CD4-positive, alpha-beta T cell treated with Interleukin-4 for 1 hour (primary cell): ENCODE data around the gene CTBS.
"Not testable (repeated sequence)": the region's sequence is repeated elsewhere in the genome, so short reads cannot be mapped to it uniquely, and the experiment has no call there.

Experiments
- DNase-seq, 2 donors: peaks; one replicate each; pipeline ENCODE4 v3.0.0-alpha.2; 2020 to 2022

The CTBS gene

DNA sequence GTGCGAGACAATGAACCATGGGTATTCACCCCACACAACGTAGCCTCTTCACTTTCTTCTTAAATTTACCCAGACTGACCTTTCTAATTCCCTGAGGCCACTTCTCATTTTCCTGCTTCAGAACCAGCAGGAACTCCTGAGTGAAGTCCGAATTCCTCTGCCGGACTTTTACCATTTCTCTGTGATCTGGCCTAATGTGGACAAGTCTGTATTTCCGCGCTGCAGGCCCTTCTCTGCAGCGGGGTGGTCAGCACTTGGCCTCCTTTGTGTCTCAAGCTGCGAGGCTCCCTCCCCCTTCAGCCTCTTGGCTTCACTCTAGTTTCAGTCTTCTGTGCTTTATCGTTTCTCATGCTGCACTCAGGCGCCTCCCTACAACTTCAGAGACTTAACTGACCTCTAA is 9.4 kb upstream of the CTBS start:
- no peak for DNase-seq

DNA sequence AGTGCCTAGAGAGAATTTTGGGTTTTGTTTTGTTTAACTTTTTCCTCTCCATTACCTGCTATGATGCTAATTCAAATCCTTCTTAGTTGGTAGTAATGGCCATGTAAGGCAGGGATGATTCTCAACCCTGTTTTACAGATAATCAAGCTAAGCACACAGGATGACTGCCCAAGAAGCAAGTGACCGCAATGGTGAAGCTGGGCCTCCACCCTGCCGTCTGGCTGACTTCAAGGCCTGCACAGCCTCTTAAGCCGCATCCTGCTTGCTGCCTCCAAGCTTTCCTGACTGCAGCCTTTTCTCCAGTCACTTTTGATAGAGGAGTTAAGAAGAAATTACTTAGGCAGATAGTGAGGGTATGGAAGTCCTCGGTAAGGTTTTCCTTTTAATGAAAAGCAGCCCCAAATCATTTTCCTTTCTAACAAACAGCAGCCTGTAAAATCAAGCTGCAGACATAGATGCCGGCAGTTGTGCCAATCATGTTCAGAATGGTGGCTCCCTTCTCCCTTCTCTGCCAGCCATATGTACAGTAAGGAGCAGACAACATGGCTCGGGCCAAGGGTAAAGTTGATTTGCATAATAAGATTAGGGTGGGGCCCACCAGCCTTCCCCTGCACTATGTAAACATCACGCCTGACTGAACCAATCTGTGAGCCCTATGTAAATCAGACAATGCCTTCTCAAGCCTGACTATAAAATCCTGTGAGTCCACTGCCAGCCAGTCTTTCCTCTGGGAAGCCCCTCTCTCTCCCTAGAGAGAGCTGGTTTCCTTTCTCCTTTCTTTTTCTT is 8.8 kb upstream of the CTBS start:
- DNase-seq, result no peak

DNA sequence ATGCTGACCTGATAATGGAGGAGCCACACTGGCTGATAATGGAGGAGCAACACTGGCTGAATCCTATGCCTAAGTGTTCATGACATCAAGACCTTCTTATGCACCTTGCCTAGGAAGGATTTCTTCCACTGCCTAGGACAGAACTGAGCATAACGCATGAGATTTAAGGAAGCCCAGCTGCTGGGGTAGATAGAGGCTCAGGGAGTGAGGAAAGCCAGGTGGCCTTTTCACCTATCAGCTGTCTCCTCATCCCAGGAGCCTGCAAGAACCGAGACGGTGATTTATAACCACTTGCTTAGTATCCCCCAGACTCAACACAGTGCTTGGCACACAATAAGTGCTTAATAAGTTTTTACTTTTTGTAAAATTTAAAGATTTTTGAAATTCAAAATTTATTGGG is 7.4 kb upstream of the CTBS start:
- no peak for DNase-seq

DNA sequence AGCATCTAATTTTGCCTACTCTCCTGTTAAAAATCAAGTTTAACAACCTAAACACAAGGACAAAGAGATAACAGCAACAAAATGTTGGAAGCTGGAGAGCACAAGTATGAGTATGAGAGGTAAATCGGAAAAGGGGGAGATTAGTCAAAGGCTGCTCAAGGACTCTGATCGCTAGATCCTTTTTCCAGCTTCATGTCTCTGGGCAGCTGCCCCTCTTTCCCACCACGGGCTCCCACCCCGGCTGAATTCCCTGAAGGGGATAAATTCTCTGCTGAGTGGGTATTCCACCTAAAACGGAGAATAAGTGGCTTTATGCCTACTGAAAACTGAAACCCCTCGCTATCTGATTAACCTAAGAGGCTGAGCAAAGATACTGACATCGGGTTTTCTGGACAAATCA is 696 bp upstream of the CTBS start:
- no peak for DNase-seq

- no peak for DNase-seq
Measured at GRCh38 chr1:84573481-84573966, 716 bp downstream of the CTBS start.

GRCh38 chr1:84571150-84571535 is 3.1 kb downstream of the CTBS start:
- no peak for DNase-seq

DNA sequence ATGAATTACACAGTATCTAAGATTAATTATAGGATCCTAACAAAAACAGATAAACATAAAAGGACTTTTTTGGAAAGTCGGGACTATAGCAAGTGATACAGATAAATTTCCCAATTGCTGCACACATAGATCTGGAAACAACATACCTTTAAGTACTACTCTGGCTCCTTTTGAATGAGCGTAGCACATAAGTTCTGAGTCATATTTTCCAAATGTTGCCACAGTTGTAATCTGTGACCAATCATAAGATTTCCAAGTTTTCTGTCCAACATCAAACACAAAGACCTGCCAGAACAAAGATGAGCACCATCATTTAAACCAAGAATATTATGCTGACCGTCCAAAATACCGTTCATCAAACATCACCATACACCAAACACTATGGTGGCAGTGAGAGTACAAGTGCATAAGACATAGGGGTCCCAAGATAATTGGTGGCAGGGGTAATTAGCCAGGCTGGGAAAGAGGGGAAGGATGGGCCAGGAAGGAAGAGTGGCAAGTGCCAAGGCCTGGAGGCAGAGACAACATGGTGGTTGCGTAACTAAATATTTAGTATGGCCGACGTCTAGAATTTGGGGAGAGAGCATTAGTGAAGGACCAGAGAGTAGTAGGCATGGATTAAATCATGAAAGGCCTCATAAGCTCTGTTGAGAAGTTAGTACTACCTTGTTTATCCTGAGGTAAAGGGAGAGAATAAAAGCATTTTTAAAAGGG is 3.6 kb downstream of the CTBS start:
- DNase-seq, result no peak

DNA sequence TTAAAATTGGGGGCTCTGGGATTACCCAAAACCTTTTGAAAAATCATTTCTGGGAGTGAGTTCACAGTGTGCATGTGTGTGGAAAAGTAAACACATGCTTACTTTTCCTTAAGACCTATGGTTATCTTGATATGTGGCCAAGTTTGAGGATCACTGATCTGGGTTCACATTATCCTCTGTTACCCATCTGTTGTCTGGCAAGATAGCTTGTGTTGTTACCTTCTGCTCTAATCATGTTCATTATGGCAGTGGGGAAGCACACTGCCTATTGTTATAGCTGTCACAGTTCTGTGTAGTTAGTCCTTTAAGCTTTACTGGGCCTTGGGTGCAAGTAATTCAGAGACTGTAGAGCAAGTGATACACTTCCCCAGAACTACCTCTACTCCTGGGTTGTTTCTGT is 5.0 kb downstream of the CTBS start:
- DNase-seq, result no peak

DNA sequence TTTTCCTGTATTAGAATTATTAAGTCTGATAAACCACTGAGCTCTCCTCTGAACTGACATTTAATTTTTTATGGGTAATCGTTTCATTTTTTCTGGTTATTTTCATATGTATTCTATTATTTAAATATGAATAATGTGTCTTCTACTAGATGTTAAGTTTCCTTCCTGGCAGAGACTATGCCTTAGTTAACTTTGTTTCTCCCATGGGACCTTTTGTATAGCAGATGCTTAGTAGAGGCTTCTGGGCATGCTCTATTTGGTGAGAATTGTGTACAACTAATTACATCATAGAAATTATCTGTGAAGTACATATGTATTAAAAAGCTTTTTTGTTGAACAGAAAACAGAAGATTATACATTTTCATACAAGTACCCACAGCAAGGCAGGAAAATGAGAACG is 23.4 kb downstream of the CTBS start:
- DNase-seq, result no peak

DNA sequence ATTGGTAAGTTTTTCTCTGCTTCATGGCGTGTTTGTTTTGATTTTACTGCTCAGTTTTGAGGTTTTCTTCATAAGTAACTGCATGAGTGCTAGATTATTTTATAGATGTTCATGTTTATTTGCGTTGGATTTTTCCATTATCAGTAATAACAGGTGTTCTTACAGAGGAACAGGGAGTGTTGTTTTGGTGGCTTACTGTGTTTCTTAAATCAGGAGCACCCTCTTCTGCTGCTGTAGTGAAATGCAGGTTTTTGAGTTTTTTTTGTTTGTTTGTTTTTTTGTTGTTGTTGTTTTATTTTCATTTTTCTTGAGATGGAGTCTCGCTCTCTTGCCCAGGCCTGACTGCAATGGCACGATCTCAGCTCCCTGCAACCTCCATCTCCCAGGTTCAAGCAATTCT is 32.6 kb downstream of the CTBS start:
- peak in 1 of 2 donors; percentile 8 for DNase-seq

DNA sequence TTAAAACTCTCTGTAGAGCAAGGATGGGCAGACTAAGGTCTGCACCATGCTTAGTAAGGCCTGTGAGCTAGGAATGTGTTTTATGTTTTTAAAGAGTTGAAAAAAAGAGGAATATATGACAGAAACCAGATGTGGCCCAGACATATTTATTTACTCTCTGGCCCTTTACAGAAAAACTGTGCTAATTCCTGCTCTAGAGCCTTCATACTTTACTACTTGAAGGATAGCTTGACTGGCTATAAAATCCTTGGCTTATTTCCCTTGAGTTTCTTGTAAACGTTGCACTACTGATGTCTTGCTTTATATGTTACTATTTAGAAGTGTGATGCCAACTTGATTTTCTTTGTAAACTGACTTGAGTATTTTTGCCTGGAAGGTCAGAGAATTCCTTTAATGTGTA is 33.5 kb downstream of the CTBS start:
- no peak for DNase-seq

DNA sequence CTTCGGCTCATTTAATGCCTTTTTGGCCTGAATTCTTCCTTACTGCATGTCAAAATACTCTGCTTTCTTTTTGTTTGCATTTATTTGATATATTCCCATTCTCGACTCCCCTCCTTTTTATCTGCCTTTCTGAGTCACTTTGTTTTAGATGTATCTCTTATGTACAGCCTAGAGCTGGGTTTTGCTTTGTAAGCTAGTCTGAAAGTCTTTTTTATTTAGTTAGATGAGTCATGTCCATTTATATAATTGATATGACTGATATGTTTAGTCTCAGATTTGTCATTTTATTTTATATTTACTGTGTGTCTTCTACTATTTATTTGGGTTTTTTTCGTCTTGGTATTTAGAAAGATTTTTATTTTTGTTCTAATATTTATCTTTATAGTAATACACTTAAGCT is 34.3 kb downstream of the CTBS start:
- DNase-seq, result no peak

GRCh38 chr1:84538599-84538998 is 35.6 kb downstream of the CTBS start:
- DNase-seq, result no peak

DNA sequence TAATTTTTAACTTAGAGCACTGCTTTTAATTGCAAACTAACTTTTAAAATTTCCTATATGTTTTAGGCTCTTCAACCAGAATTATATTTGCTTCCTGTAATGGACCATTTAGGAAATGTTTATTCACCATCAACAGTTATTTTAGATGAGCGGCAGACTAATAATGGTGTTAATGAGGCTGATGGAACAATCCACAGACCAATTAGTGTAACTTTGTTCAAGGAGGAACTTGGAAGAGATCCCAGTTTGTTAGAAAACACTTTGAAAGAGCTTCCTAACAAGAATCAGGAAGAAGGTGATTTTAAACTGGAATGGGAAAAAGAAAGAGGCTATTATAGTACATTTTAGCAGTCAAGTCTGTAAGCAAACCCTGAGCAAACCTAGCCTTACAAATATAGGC is 48.5 kb downstream of the CTBS start:
- DNase-seq, result no peak

DNA sequence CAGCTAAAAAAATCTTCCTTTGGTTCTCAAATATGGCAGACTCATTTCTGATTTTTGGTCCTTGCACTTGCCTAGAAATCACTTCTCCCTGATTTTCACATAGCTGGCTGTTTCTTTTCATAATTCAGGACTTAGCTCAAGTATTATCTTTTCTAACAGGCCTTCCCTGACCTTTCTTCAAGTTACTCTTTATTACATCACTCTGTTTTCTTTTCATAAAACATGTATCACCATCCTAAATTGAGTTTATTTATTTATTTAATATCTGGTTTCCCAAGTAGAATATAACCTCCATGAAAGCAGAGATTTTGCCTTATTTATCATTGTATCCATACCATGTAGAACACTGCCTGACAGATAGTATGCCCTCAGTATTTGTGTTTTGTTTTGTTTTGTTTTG is 49.6 kb downstream of the CTBS start:
- no peak for DNase-seq

DNA sequence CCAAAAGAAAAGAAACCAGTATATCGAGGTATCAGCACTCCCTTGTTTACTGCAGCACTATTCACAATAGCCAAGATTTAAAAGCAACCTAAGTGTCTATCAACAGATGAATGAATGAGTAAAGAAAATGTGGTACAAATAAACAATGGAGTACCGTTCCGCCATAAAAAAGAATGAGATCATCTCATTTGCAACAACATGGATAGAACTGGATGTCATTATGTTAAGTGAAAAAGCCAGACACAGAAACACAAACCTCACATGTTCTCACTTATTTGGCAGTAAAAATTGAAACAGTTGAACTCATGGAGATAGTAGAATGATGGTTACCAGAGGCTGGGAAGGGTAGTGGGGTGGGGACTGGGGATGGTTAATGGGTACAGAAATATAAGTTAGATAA is 63.6 kb downstream of the CTBS start:
- no peak for DNase-seq

DNA sequence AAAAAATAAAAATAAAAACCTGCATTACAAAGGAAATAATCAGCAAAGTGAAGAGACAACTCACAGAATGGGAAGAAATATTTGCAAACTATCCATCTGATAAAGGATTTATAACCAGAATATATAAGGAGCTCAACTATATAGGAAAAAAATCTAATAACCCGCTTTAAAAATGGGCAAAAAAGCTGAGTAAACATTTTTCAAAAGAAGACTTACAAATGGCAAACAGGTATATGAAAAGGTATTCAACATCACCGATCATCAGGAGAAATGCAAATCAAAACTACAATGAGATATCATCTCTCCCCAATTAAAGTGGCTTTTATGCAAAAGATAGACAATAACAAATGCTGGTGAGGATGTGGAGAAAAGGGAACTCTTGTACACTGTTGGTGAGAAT is 64.1 kb downstream of the CTBS start:
- no peak for DNase-seq

DNA sequence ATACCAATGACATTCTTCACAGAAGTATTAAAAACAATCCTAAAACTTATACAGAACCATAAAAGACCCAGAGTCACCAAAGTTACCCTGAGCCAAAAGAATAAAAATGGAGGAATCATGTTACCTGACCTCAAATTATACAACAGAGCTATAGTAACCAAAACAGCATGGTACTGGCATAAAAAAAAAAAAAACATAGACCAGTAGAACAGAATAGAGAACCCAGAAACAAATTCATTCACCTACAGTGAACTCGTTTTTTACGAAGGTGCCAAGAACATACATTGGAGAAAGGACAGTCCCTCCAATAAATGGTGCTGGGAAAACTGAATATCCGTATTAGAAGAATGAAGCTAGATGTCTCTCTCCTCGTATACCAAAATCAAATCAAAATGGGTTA is 65.2 kb downstream of the CTBS start:
- DNase-seq, result no peak

- DNase-seq, result no peak
Measured at GRCh38 chr1:84508510-84508909, 65.7 kb downstream of the CTBS start.

GRCh38 chr1:84507887-84508286 is 66.4 kb downstream of the CTBS start:
- DNase-seq, result not testable (repeated sequence)

GRCh38 chr1:84506729-84507453 is 67.3 kb downstream of the CTBS start:
- DNase-seq, result no peak

DNA sequence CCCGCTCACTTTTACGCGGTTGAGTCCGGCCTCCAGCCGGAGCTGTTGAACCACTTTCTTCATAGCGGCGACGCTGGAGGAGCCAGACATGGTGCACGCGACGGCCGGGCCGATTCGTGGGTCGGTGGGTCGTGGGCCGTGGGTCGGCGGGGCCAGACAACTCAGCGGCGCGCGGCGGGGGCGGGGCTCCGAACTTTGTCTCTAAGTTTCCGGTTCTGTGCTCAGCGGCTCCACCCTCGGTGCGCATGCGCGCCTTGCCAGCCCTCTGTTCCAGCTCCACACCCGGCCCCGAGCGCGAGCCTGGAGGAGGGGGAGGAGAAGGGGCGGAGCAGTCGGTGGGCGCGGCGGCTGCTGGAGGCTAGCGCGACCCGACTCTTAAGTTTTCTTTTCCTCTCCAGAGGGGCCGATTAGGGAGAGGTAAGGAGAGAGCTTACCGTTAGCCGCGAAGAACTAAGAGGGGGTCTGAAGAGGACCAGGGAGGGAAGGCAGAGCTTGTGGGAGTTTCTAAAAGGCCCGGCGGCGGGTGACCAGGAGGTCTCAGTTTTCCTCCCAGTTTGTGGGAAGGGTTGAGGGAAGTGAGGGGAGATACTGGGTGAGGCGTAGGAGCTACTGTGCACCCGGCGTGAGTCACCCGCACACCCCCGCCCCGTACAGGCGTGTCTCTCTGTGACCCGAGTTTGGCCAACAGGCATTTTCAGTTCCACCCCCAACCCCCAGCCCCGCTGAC is 68.1 kb downstream of the CTBS start, which contains the start of the genes GNG5 and SPATA1:
Gene GNG5 (minus strand): TSS at position 580 of the 727 bp plus-strand sequence. CDS start 490 bp downstream, at position 90.
Gene SPATA1 (plus strand): TSS at position 385 of the 727 bp plus-strand sequence. CDS start 9,974 bp downstream, outside the sequence.
- peak; percentile 96 to 97 for DNase-seq

DNA sequence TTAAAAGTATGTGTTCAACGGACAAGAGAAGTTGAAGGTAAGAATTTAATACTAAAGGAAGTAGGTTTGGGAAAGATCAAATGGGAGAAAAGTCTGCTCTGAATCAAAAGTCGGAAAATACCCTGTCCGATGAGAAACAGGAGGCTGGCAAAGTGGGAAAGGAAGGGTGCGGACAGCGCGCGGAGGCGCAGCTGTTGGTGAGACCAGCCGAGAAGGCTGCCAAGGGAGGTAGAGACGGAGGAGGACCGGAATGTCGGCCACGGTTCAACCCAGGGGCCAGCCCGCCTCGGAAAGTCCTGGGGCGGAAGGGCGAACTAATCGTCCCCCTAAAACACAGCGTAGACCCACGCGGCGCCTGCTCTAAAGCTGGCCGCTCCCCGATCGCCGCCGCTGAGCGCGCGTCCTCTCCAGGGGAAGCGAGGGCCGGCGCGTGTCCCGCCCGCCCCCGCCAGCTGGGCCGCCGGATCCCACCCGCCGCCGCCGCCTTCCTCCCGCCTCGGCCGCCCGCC is 68.7 kb downstream of the CTBS start:
- peak in 1 of 2 donors; percentile 13 for DNase-seq
